MM.1S (cell line): ENCODE measurements around the gene TCN2.

ENCODE experiments used
- DNase-seq: peaks from one replicate; pipeline ENCODE4 v3.0.0-alpha.2; 2015
- H2AFZ ChIP-seq: fragments of 300-600 bp; sonication (generic); 2 replicates; pipeline ENCODE4 v1.6.0; 2016; ENCODE audit warnings: antibody characterized with exemption, low read length
- H3F3A ChIP-seq: fragments of 300-600 bp; sonication (generic); 2 replicates; pipeline ENCODE4 v1.6.1; 2016; ENCODE audit warnings: mild to moderate bottlenecking, antibody characterized with exemption, low read length, moderate library complexity, mixed read lengths; ENCODE audit not compliant: insufficient read depth
- H3K27ac ChIP-seq: fragments of 300-600 bp; sonication (generic); 2 replicates; pipeline ENCODE4 v1.5.1; 2016; ENCODE audit warnings: mild to moderate bottlenecking, low read length
- H3K27me3 ChIP-seq: fragments of 300-600 bp; sonication (generic); replicated peaks from 2 replicates; pipeline ENCODE4 v1.6.0; 2016; ENCODE audit warnings: low read length; ENCODE audit not compliant: insufficient read depth
- H3K36me3 ChIP-seq: fragments of 300-600 bp; sonication (generic); replicated peaks from 2 replicates; pipeline ENCODE4 v1.6.1; 2016; ENCODE audit warnings: mild to moderate bottlenecking, low read length, mixed read lengths; ENCODE audit not compliant: insufficient read depth
- H3K4me1 ChIP-seq: fragments of 300-600 bp; sonication (generic); 2 replicates; pipeline ENCODE4 v1.6.1; 2016; ENCODE audit warnings: low read length, mixed read lengths
- H3K4me2 ChIP-seq: fragments of 300-600 bp; sonication (generic); 2 replicates; pipeline ENCODE4 v1.6.0; 2016; ENCODE audit warnings: low read depth, low read length
- H3K4me3 ChIP-seq: fragments of 300-600 bp; sonication (generic); 2 replicates; pipeline ENCODE4 v1.5.1; 2016; ENCODE audit warnings: low read length, mixed read lengths
- H3K79me2 ChIP-seq: fragments of 300-600 bp; sonication (generic); 2 replicates; pipeline ENCODE4 v1.6.1; 2016; ENCODE audit warnings: mixed run types, low read length, mixed read lengths
- H3K9ac ChIP-seq: fragments of 300-600 bp; sonication (generic); 2 replicates; pipeline ENCODE4 v1.6.1; 2016; ENCODE audit warnings: low read length, mixed read lengths
- H3K9me2 ChIP-seq: fragments of 300-600 bp; sonication (generic); replicated peaks from 2 replicates; pipeline ENCODE4 v1.6.1; 2016; ENCODE audit warnings: mild to moderate bottlenecking, low read length, mixed read lengths; ENCODE audit not compliant: insufficient read depth
- H3K9me3 ChIP-seq: fragments of 300-600 bp; sonication (generic); replicated peaks from 2 replicates; pipeline ENCODE4 v1.6.1; 2016; ENCODE audit warnings: mild to moderate bottlenecking, low read length, mixed read lengths; ENCODE audit not compliant: insufficient read depth
- H4K20me1 ChIP-seq: fragments of 300-600 bp; sonication (generic); 2 replicates; pipeline ENCODE4 v1.6.1; 2016; ENCODE audit warnings: mild to moderate bottlenecking, low read length, moderate library complexity, mixed read lengths; ENCODE audit not compliant: insufficient read depth
- CTCF ChIP-seq: fragments of 300-600 bp; sonication (generic); IDR thresholded peaks from 2 replicates; pipeline ENCODE4 v1.5.1; 2016; ENCODE audit warnings: antibody characterized with exemption, low read length, mixed read lengths
- EZH2 ChIP-seq: fragments of 300-600 bp; sonication (generic); optimal IDR thresholded peaks from 2 replicates; pipeline ENCODE3; 2017; ENCODE audit warnings: low read depth, mild to moderate bottlenecking, antibody characterized with exemption, low read length, mixed read lengths
- EZH2phosphoT487 ChIP-seq: fragments of 300-600 bp; sonication (generic); IDR thresholded peaks from 2 replicates; pipeline ENCODE4 v1.6.1; 2018; ENCODE audit warnings: antibody characterized with exemption, low read length

Gene TCN2

GRCh38 chr22:30606455-30607299 is at the start of gene TCN2:
TCN2 (plus strand) TSS chr22:30607174; CDS start chr22:30607332, 158 bp downstream.
- peak within 1 kb of the TSS; percentile 90 for H3K27ac ChIP-seq
- peak within 1 kb of the TSS; percentile 76 for H3K9ac ChIP-seq
- H3K4me1 ChIP-seq: peaks cover 44% of the 10 kb centered on the region
- peak; percentile 66 for DNase-seq
- no peaks in the 10 kb centered on the region for H3K9me3 ChIP-seq
- H4K20me1 ChIP-seq: no peaks in the 10 kb centered on the region
- no peak for TF ChIP-seq CTCF
- TF ChIP-seq EZH2: no peak
- TF ChIP-seq EZH2phosphoT487: no peak
- H3K79me2 ChIP-seq: peaks cover 17% of the 10 kb centered on the region
- H3K36me3 ChIP-seq: no peaks in the 10 kb centered on the region
- peak within 1 kb of the TSS; percentile 75 for H3K4me3 ChIP-seq
- no peaks in the 10 kb centered on the region for H3K9me2 ChIP-seq
- peaks cover 43% of the 10 kb centered on the region for H3F3A ChIP-seq
- H3K4me2 ChIP-seq: peak within 1 kb of the TSS; percentile 98
- H3K27me3 ChIP-seq: no peaks in the 10 kb centered on the region
- H2AFZ ChIP-seq: peak within 1 kb of the TSS; percentile 91

DNA sequence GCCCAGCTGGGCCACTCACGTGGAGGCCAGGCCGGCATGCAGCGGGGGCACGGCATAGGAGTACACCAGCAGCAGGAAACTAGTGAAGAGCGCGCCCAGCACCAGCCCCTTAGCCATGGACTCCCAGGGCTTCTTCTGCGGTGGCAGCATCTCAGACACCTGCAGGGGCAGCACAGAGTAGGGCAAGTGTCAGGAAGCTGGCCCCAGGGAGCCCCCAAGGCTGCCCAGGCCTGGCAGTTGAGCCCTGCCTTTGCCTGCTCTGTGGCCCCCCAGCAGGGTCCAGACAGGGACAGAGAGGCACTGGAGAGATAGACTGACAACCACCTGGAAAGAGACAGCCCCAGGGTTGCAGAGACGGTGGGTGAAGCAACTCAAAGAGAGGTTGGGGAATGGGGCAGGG is 49.7 kb upstream of the TCN2 start:
- H3K4me1 ChIP-seq: no peaks in the 10 kb centered on the region
- H4K20me1 ChIP-seq: no peaks in the 10 kb centered on the region
- DNase-seq: no peak
- no peak for TF ChIP-seq CTCF
- no peak for TF ChIP-seq EZH2phosphoT487
- no peak for TF ChIP-seq EZH2
- no peak overlapping the region for H2AFZ ChIP-seq
- H3K79me2 ChIP-seq: no peaks in the 10 kb centered on the region
- no peak overlapping the region for H3K27ac ChIP-seq
- no peaks in the 10 kb centered on the region for H3K27me3 ChIP-seq
- H3K4me3 ChIP-seq: no peak overlapping the region
- H3K9me3 ChIP-seq: no peaks in the 10 kb centered on the region
- H3F3A ChIP-seq: no peaks in the 10 kb centered on the region
- H3K9ac ChIP-seq: no peak overlapping the region
- H3K4me2 ChIP-seq: no peak overlapping the region
- H3K9me2 ChIP-seq: no peaks in the 10 kb centered on the region
- H3K36me3 ChIP-seq: no peaks in the 10 kb centered on the region

DNA sequence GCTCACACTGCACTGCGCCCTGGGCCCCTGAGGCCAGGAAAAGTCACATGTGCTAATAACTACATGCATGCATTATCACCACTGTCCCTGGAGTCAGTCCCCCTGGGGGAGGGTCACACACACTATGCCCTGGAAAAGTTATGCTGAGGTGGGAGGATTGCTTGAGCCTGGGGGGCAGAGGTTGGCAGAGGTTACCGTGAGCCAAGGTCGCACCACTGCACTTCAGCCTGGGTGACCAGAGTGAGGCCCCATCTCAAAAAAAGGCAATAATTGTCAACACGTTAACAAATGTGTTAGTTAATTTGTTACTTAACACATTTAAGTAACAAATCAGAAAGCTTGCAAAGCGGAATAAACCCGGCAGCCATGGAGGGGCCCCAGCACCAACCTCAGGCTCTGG is 47.1 kb upstream of the TCN2 start:
- no peak for DNase-seq
- Histone ChIP-seq H3K79me2 (no peaks in the 10 kb centered on the region), H3K27me3 (no peaks in the 10 kb centered on the region), H3K4me3 (no peak overlapping the region), H3K36me3 (no peaks in the 10 kb centered on the region), H3F3A (no peaks in the 10 kb centered on the region), H3K4me2 (no peak overlapping the region), H3K27ac (no peak overlapping the region), H3K9me3 (no peaks in the 10 kb centered on the region), H4K20me1 (no peaks in the 10 kb centered on the region), H3K4me1 (no peaks in the 10 kb centered on the region), H3K9me2 (no peaks in the 10 kb centered on the region), H3K9ac (no peak overlapping the region), H2AFZ (no peak overlapping the region)
- TF ChIP-seq EZH2phosphoT487 (no peak), EZH2 (no peak), CTCF (no peak)
